Fibroblast of upper back skin (primary cell): ENCODE measurements around the gene TSPO.
"Not testable (repeated sequence)": the region's sequence is repeated elsewhere in the genome, so short reads cannot be mapped to it uniquely, and the experiment has no call there.

Experiments
- DNase-seq: peaks from one replicate; pipeline ENCODE4 v3.0.0-alpha.2; 2013

The TSPO gene

GRCh38 chr22:43131773-43132501 lies 19.4 kb upstream of the TSPO start:
- no peak for DNase-seq

- DNase-seq, result no peak
These were observed 18.0 kb upstream of the TSPO start for GRCh38 chr22:43133401-43133800.

GRCh38 chr22:43134553-43134952 lies 16.8 kb upstream of the TSPO start:
- no peak for DNase-seq

- DNase-seq, result no peak
These were observed 15.8 kb upstream of the TSPO start for GRCh38 chr22:43135565-43135964.

GRCh38 chr22:43136255-43136654 lies 15.1 kb upstream of the TSPO start:
- no peak for DNase-seq

- DNase-seq, result no peak
These were observed 14.6 kb upstream of the TSPO start for GRCh38 chr22:43136801-43137200.

- peak; percentile 68 for DNase-seq
These were observed 8.3 kb upstream of the TSPO start, which contains the start of gene MCAT for GRCh38 chr22:43142880-43143562. Gene MCAT, minus strand, starts transcription at chr22:43143398. Its CDS starts 50 bp downstream, at chr22:43143348.

GRCh38 chr22:43144949-43145348 lies 6.4 kb upstream of the TSPO start:
- DNase-seq, result no peak

- DNase-seq, result not testable (repeated sequence)
These were observed 6.0 kb upstream of the TSPO start for GRCh38 chr22:43145371-43145770.

GRCh38 chr22:43146332-43146731 lies 5.0 kb upstream of the TSPO start:
- DNase-seq, result not testable (repeated sequence)

GRCh38 chr22:43147821-43148220 lies 3.5 kb upstream of the TSPO start:
- DNase-seq, result no peak

GRCh38 chr22:43148581-43148980 lies 2.8 kb upstream of the TSPO start:
- DNase-seq, result no peak

- no peak for DNase-seq
These were observed 590 bp upstream of the TSPO start for GRCh38 chr22:43150731-43151206.

GRCh38 chr22:43152003-43152356 lies 621 bp downstream of the TSPO start:
- no peak for DNase-seq

GRCh38 chr22:43152357-43153071 lies 1.2 kb downstream of the TSPO start:
- peak; percentile 26 for DNase-seq

- DNase-seq, result no peak
These were observed 2.5 kb downstream of the TSPO start for GRCh38 chr22:43153899-43154298.

GRCh38 chr22:43154887-43155536 lies 3.7 kb downstream of the TSPO start:
- DNase-seq, result no peak

- no peak for DNase-seq
These were observed 4.4 kb downstream of the TSPO start for GRCh38 chr22:43155789-43156188.

GRCh38 chr22:43156413-43156812 lies 5.1 kb downstream of the TSPO start:
- DNase-seq, result no peak

GRCh38 chr22:43157874-43158546 lies 6.7 kb downstream of the TSPO start:
- DNase-seq, result no peak

- no peak for DNase-seq
These were observed 7.6 kb downstream of the TSPO start for GRCh38 chr22:43158778-43159483.
